SK-N-SH (cell line): ENCODE measurements around the gene AGPAT3. TPM values are rescaled to one million over a fixed set of nuclear protein-coding genes. Genes with fewer than 3 reads are reported as not detected.

Experiments used
- CTCF ChIA-PET: fragments of 300-600, 350-600 bp; formaldehyde crosslinking; extraction: SDS; loops from one replicate; lab custom pipeline; 2021; lab: Yijun Ruan, JAX
- POLR2A ChIA-PET: fragments of 350-600 bp; sonication (Branson Sonifier 250); formaldehyde crosslinking; extraction: SDS; loops from one replicate; lab custom pipeline; 2020; ENCODE audit warnings: antibody characterized with exemption, inconsistent platforms; lab: Yijun Ruan, JAX
- DNase-seq: peaks from one replicate; pipeline ENCODE4 v3.0.0; 2012
- H2AFZ ChIP-seq: fragments of 200-600 bp; sonication (generic); 2 replicates; pipeline ENCODE4 v1.8.1; 2016; ENCODE audit warnings: antibody characterized with exemption, mild to moderate bottlenecking, low read depth
- H3F3A ChIP-seq: fragments of 200-600 bp; sonication (generic); replicated peaks from 2 replicates; pipeline ENCODE3; 2016; ENCODE audit warnings: antibody characterized with exemption, mild to moderate bottlenecking; ENCODE audit not compliant: insufficient read depth
- H3K27ac ChIP-seq, 2 experiments: fragments of 200-500 bp in 1 of 2; fragments of 200-600 bp in 1 of 2; sonication (Bioruptor generic) in 1 of 2; sonication (generic), shearing (Covaris generic) in 1 of 2; 2 replicates each; pipeline versions ENCODE4 v1.5.1 to v1.6.1; 2014 to 2016; ENCODE audit warnings: low read depth in 2 of 2, inconsistent platforms in 1 of 2, low read length in 1 of 2, mild to moderate bottlenecking in 1 of 2, mixed read lengths in 1 of 2
- H3K27me3 ChIP-seq: fragments of 200-600 bp; sonication (generic), shearing (Covaris generic); 2 replicates; pipeline ENCODE4 v1.6.1; 2016; ENCODE audit warnings: mixed run types; ENCODE audit not compliant: insufficient read depth
- H3K36me3 ChIP-seq, 2 experiments: fragments of 200-500 bp in 1 of 2; fragments of 200-600 bp in 1 of 2; sonication (Bioruptor generic) in 1 of 2; sonication (generic) in 1 of 2; replicated peaks in 1 of 2; 2 replicates each; pipeline versions ENCODE3 to v1.5.1; 2014 to 2016; ENCODE audit warnings: low read length in 1 of 2, mild to moderate bottlenecking in 1 of 2; ENCODE audit not compliant: insufficient read depth in 2 of 2, control insufficient read depth in 1 of 2
- H3K4me1 ChIP-seq, 2 experiments: fragments of 200-500 bp in 1 of 2; fragments of 200-600 bp in 1 of 2; sonication (Bioruptor generic) in 1 of 2; sonication (generic), shearing (Covaris generic) in 1 of 2; 2 replicates each; pipeline versions ENCODE4 v1.5.1 to v1.6.1; 2014 to 2016; ENCODE audit warnings: low read depth in 1 of 2, low read length in 1 of 2, mixed run types in 1 of 2; ENCODE audit not compliant: insufficient read depth in 2 of 2, control insufficient read depth in 1 of 2
- H3K4me2 ChIP-seq: fragments of 200-600 bp; sonication (generic), shearing (Covaris generic); 2 replicates; pipeline ENCODE4 v1.6.1; 2017; ENCODE audit warnings: mixed run types
- H3K4me3 ChIP-seq, 2 experiments: fragments of 200-500 bp in 1 of 2; fragments of 200-600 bp in 1 of 2; sonication (Bioruptor generic) in 1 of 2; sonication (generic), shearing (Covaris generic) in 1 of 2; 2 replicates each; pipeline versions ENCODE4 v1.5.1 to v1.8.1; 2014 to 2016; ENCODE audit warnings: low read depth in 2 of 2, inconsistent platforms in 1 of 2, low read length in 1 of 2, mild to moderate bottlenecking in 1 of 2, mixed read lengths in 1 of 2, moderate library complexity in 1 of 2
- H3K79me2 ChIP-seq: fragments of 200-600 bp; sonication (generic); 2 replicates; pipeline ENCODE4 v1.8.1; 2017; ENCODE audit warnings: mild to moderate bottlenecking; ENCODE audit not compliant: insufficient read depth
- H3K9ac ChIP-seq: fragments of 200-600 bp; sonication (generic); 2 replicates; pipeline ENCODE4 v1.6.1; 2017; ENCODE audit warnings: mixed run types
- H3K9me2 ChIP-seq: fragments of 200-600 bp; sonication (generic); 2 replicates; pipeline ENCODE4 v1.6.1; 2017; ENCODE audit warnings: mixed run types
- H3K9me3 ChIP-seq: fragments of 200-600 bp; sonication (generic); 2 replicates; pipeline ENCODE4 v1.6.1; 2017; ENCODE audit warnings: mixed run types, mild to moderate bottlenecking, moderate library complexity
- H4K20me1 ChIP-seq: fragments of 200-600 bp; sonication (generic); 2 replicates; pipeline ENCODE4 v1.6.1; 2017; ENCODE audit warnings: mild to moderate bottlenecking, mixed run types; ENCODE audit not compliant: insufficient read depth
- CHD2 ChIP-seq: fragments of 150-350 bp; IDR thresholded peaks from 2 replicates; pipeline ENCODE4 v1.6.1; 2018; ENCODE audit warnings: low read length; ENCODE audit not compliant: partially characterized antibody
- CTCF ChIP-seq: fragments of 200-600 bp; sonication (generic); IDR thresholded peaks from 2 replicates; pipeline ENCODE4 v1.6.1; 2017; ENCODE audit warnings: antibody characterized with exemption, mild to moderate bottlenecking, moderate library complexity
- NFIC ChIP-seq: IDR thresholded peaks from 2 replicates; pipeline ENCODE4 v1.4.0; 2012; ENCODE audit warnings: borderline replicate concordance
- NRF1 ChIP-seq: IDR thresholded peaks from 2 replicates; pipeline ENCODE4 v1.6.1; 2012; ENCODE audit warnings: low read depth, mild to moderate bottlenecking, low read length
- POLR2AphosphoS5 ChIP-seq: IDR thresholded peaks from 2 replicates; pipeline ENCODE4 v1.6.1; 2012; ENCODE audit warnings: low read depth, low read length
- SIN3A ChIP-seq: IDR thresholded peaks from 2 replicates; pipeline ENCODE4 v1.6.1; 2012; ENCODE audit warnings: low read depth, mild to moderate bottlenecking, low read length, moderate library complexity, borderline replicate concordance
- SMC3 ChIP-seq: IDR thresholded peaks from 2 replicates; pipeline ENCODE4 v1.6.1; 2012; ENCODE audit warnings: low read depth, low read length, improper control_type of control experiment
- WGBS: methylation state at CpG from one replicate; pipeline ENCODE4 v1.1.6; 2017; ENCODE audit warnings: low lambda C conversion rate; 5-methylcytosine and 5-hydroxymethylcytosine counted together
- polyA plus RNA-seq, 3 experiments: library from polyadenylated mRNA; depleted of rRNA; stranded (reverse); fragments of >200 nt; gene quantifications; 2 replicates each; pipeline ENCODE4 v1.2.3, GENCODE V29; 2012
- TF ChIP-seq, protein P1 (sequence below): IDR thresholded peaks from 2 replicates; pipeline ENCODE4 v1.4.0; 2012; ENCODE audit warnings: low read depth, borderline replicate concordance
- TF ChIP-seq, protein P2 (sequence below): fragments of 150-350 bp; IDR thresholded peaks from 2 replicates; pipeline ENCODE4 v1.6.1; 2016; ENCODE audit warnings: mild to moderate bottlenecking, low read depth, low read length

The AGPAT3 gene
- polyA plus RNA-seq, 1 of the 3 experiments (the other 2 are of a cell fraction): 35.3 TPM

DNA sequence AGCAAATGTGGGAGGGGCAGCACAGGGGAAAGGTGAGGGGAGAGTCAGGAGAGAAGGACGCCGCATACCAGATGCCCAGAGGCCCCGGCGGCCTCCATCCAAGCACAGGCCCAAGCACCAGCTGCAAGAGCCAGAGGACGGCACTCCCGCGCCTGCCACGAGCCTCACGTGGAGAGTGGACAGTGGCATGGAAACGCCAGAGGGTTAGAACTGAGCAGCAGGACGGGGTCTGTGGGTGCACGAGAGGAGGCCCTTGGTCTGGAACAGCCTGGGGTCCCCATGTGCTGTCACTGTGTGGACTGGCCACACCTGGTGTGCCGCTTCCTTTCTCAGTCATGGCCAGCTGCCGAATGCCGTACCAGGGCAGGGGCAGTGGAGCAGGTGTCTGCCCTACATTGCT is 68.7 kb downstream of the AGPAT3 start (continued):
- no peak for TF ChIP-seq CTCF
- no peak for TF ChIP-seq POLR2AphosphoS5
- TF ChIP-seq, protein P1, sequence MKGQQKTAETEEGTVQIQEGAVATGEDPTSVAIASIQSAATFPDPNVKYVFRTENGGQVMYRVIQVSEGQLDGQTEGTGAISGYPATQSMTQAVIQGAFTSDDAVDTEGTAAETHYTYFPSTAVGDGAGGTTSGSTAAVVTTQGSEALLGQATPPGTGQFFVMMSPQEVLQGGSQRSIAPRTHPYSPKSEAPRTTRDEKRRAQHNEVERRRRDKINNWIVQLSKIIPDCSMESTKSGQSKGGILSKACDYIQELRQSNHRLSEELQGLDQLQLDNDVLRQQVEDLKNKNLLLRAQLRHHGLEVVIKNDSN: no peak
- TF ChIP-seq, all 33 proteins: peak for 0

- CTCF ChIA-PET: interaction anchor here (1.4 kb wide), 1 partner anchor 123 kb away, joined by 4 read pairs; no protein-coding TSS in a partner anchor
- TF ChIP-seq, protein P2, sequence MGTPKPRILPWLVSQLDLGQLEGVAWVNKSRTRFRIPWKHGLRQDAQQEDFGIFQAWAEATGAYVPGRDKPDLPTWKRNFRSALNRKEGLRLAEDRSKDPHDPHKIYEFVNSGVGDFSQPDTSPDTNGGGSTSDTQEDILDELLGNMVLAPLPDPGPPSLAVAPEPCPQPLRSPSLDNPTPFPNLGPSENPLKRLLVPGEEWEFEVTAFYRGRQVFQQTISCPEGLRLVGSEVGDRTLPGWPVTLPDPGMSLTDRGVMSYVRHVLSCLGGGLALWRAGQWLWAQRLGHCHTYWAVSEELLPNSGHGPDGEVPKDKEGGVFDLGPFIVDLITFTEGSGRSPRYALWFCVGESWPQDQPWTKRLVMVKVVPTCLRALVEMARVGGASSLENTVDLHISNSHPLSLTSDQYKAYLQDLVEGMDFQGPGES: no peak
- TF ChIP-seq NRF1: no peak
- no peak for TF ChIP-seq NFIC
- no peak for TF ChIP-seq SIN3A
- no peak for TF ChIP-seq CHD2
- no peak for TF ChIP-seq SMC3
- Histone ChIP-seq H3K4me3 (no peak overlapping the region), H3K9ac (no peak overlapping the region), H2AFZ (no peak overlapping the region), H3K36me3 (peaks cover 0 to 5% of the 10 kb centered on the region in 2 experiments), H3K27ac (no peak overlapping the region), H3K27me3 (no peaks in the 10 kb centered on the region), H3F3A (no peaks in the 10 kb centered on the region), H3K9me3 (no peaks in the 10 kb centered on the region), H3K4me1 (no peaks in the 10 kb centered on the region; a peak in 1 of 4 replicates), H3K79me2 (peaks cover 15% of the 10 kb centered on the region; the same call in 1 of the 2 replicates), H3K4me2 (no peak overlapping the region), H4K20me1 (0 out of 2 replicates have a peak, but pooled peaks cover 15% of the 10 kb centered on the region), H3K9me2 (no peaks in the 10 kb centered on the region)
- WGBS: 94% methylated on average over 14 of the region's 15 CpGs
- POLR2A ChIA-PET: no interaction called here
- no peak for DNase-seq
These were observed 69.1 kb downstream of the AGPAT3 start for GRCh38 chr21:43934116-43934515.
